ENCODE data around the gene COL1A2.

The COL1A2 gene

DNA sequence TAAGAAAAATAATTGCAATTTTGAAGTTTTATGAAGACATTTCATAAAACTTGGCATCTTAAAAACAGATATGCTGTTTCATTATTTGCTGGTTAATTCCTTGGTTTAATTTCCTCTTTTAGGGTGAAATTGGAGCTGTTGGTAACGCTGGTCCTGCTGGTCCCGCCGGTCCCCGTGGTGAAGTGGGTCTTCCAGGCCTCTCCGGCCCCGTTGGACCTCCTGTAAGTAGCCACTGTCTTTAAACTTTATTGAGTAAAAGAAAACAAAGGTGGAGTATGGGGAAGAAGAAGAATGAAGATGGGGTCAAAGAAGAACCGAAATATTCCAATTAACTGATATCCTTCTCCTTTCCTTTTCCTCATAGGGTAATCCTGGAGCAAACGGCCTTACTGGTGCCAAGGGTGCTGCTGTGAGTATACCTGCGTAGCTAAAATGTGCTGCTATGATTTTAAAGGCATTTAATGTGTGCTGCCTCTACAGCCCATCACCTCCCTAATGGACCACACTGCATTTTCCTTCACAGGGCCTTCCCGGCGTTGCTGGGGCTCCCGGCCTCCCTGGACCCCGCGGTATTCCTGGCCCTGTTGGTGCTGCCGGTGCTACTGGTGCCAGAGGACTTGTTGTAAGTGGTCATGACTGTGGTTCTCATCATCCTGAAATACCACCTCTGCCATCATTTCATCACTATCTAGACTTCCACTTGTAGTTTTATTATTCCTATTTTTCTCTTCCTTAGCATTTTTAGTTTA, 14.7 kb downstream of the COL1A2 start:
- no peak for DNase-seq

DNA sequence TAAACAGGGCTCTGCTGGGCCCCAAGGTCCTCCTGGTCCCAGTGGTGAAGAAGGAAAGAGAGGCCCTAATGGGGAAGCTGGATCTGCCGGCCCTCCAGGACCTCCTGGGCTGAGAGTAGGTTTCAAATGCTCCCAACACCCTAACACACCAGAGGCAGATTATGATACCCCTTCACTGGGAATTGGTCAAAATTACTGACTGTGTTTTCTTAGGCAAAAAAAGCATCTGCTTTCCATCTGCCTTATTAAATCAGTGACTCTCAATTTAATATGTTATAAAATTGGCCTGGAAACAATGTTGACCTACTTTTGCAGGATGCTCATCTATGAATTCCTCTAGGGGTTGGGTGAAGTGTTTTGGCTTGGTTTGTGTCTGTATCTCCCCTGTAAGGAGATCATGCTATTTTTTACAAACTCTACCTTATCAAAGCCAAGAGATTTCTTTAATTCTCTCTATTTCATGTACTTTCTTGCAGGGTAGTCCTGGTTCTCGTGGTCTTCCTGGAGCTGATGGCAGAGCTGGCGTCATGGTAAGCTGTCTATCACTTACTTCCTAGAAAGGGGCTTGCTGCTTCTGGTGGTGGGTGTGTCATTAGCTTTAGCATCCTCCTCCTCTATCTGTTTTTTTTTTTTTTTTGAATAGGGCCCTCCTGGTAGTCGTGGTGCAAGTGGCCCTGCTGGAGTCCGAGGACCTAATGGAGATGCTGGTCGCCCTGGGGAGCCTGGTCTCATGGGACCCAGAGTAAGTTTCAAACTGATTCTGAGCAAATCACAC, 15.9 kb downstream of the COL1A2 start:
- no peak for DNase-seq

DNA sequence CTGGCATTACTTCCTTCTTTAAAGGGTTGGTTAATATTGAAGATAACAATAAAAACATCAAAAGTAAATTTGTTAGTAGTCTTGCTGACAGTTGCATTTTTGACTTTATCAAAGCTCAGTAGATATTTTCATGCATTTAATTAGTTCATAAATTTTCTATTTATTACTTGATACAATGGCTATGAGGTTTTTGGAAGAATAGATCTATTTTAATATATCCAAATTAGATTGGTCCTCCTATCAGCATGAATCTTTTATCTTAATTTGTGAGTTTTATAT, 16.4 kb downstream of the COL1A2 start:
- no peak for DNase-seq

DNA sequence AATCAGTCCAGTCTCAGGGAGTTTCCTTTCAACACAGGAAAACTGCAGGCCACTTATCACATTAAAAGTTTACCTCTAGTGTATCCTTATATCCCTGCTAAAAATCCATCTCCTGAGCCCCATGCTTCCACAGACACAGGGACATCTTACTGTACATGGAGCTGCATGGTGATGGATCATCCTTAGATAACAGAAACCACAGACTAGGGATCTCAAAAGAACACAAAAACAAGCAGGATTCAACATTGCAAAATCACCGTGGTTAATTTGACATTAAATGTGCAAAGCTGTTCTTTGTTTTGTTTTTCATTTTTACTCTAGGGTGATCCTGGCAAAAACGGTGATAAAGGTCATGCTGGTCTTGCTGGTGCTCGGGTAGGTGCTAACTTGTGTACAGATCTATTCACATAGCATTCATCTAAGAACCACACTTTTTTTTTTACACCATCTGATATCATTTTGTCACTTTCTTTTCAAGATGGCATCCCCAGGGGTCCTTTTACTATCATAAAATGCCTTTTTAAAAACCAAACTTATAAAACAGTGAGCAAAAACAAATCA, 18.1 kb downstream of the COL1A2 start:
- DNase-seq: no peak

DNA sequence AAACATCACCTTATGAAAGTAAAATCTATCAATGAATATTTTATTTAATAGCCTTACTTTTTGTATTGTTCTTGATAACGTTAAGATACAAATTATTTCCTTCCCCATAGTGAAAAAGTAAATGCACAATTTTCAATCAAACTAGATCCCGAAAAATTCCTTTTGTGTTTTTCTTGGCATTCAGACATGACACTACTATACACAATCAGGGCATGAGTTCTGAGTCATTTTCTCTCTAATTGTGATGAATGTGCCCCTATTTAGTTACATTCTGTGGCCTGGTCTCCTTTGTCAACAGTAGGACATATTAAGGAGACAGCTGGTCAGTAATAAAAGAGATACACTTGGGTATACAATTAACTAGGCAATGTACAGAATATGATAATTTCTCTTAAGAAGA, 19.8 kb downstream of the COL1A2 start:
- no peak for DNase-seq

DNA sequence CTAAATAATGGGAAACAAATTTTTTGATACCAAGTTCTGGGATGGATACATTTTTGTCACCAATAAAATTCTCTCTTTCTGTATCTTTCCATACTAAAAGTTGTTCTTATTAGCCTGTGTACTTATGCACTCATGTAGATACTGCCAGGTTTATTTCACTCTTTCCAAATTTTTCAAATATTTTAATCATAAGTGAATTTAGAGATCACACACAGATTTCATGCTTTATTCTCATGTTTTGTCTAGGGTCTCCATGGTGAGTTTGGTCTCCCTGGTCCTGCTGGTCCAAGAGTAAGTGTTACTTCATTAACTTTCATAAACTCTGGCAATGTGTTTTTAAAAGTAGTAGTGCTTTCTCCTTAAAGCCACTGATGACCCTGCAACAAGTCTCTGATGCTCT, 20.3 kb downstream of the COL1A2 start:
- no peak for DNase-seq

DNA sequence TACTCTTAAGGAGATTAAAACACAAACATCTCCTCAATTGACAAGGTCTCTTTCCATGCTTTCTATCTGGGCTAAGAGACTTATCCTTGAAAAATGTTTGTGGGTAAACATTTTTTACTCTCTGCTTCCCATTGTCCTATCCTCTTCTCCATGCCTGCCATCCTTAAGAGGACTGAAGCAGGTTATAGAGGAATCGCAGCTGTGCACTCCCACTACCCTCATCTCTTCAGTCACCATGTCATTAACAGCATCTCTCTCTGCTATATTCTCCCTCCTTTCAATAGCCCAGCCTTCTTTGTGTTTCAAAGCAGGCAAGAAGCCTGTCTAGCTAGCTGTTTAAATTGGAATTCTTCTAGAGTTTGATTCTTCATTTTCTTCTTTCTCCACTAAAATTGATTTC, 22.6 kb downstream of the COL1A2 start:
- no peak for DNase-seq

DNA sequence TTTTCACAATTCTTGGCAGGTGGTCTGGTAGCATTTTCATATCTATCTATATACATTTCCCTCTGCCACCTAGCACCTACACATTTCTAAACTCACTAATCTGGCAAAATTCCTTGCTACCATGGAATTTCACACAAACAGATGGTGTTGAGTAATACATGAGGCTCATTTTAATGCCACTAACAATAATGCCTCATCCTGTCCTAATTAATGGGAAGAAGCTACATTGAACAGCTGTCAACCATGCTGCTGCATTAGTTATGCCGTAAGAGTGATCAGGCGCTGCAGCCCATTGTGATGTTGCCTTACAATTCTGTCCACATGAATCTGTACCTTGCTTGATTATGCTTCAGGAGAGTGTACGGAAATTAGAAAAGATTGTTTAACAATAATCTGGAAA, 23.2 kb downstream of the COL1A2 start:
- no peak for DNase-seq

DNA sequence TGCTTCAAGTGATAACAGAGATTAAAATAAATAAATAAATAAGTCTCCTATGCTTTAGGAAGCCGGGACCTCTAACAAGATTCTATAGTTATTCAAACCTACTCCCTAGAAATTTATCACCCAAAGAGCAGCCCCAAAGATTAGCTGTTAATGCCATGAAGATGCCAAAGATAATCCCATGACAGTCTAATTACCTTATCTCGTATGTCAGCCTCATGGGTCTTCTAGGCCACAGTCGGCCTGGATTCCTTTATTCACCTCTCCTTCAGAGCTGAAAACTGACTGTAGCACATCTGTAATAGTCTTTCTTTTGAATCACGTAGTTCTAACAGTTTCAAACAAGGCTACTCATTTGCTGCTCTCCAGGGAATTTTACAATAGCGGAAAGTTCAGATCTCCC, 24.2 kb downstream of the COL1A2 start:
- no peak for DNase-seq

DNA sequence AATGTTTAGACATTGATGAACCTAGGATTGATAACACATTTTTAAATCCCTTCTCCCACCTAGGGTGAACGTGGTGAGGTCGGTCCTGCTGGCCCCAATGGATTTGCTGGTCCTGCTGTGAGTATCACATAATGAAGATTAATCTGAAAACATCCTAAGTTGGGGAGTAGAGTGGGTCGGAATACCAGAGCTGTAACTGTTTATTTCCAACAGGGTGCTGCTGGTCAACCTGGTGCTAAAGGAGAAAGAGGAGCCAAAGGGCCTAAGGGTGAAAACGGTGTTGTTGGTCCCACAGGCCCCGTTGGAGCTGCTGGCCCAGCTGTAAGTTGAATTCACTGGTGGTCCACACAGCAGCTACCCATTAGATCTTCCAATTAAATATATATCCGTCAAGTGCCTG, 25.6 kb downstream of the COL1A2 start:
- no peak for DNase-seq

DNA sequence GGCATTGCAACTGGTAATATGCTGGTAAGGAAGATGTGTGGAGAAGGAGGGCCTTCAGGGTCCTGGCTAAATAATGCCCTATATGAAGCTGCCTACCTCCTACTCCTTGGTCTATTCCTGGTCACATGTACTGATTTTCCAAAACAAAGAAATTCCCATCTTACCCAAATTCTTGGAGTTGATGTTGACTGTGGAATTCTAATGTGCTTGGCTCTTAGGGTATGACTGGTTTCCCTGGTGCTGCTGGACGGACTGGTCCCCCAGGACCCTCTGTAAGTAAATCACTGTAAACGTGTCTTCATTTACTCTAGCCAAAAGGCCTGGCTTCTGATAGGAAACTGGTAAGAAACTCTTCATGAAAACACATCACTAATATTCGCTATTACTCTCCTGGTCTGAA, 27.0 kb downstream of the COL1A2 start:
- no peak for DNase-seq

DNA sequence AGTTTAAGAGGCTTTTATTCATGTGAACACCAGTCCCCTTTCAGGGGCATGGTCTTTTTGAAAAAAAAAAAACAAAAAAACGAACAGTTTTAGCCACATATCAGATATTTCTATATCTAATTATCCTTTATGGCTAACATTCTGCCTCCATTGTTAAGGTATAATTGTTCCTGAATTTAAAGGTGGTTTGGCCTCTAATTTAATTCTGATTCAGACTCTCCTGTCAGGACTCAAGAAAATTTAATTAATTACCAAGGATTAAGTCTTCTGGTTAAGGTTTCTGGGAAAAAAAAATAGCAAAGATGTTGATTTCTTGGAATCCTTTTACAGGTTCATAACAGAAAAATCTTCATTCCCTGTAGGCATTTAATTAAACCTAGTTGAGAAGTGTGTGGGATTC, 27.4 kb downstream of the COL1A2 start:
- DNase-seq: no peak

DNA sequence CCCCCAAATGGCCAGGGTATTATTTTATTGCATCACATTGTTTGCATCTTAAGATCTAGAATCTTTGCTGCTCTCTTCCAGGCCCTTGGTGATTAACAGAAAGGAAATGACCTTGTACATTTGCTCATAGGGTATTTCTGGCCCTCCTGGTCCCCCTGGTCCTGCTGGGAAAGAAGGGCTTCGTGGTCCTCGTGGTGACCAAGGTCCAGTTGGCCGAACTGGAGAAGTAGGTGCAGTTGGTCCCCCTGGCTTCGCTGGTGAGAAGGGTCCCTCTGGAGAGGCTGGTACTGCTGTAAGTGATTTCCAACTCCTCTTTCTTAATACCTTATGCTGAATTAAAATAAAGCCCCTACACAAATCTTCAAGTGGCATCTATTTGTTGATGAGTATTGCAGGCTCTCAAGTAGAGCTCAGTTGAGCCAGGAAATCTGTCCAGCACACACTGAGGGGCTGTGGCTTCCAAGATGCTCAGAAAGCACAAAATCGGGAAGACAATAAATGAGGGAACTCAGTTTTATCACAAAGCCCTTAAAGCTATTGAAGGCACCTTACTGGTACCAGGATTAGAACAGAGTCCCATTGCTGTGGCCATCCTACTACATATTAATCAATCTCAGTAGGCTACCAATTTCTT, 28.2 kb downstream of the COL1A2 start:
- no peak for DNase-seq

DNA sequence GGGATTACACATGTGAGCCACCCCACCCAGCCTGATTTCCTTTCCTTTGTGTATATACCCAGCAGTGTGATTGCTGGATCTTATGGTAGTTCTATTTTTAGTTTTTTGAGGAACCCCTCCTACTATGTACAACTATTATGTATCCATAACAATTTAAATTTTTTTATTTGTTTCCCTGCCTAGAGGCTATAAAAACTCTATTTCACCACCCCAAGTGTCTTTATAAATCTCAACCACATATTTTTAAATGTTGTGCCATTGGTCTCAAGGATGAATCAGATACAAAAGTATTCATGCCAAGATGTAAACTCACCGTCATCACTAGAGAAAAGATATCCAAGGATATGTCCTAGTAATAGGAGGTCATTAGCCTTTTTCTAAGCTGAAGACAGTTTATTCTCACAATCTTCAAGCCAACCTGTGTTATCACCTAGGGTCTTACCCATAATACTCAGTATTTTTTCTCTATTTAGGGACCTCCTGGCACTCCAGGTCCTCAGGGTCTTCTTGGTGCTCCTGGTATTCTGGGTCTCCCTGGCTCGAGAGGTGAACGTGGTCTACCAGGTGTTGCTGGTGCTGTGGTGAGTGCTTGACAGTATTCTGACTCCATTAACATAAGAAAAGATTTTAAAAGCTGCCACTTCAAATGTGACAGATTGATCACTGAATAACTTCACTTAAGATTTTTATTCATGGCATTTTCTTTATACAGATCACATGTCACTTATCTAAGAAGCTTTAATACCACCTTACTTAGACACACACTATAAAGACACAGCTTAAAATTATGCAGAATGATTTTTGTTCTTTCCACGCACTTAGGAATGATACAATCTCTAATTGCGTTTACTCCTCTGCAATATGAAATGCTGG, 29.4 kb downstream of the COL1A2 start:
- DNase-seq: no peak

DNA sequence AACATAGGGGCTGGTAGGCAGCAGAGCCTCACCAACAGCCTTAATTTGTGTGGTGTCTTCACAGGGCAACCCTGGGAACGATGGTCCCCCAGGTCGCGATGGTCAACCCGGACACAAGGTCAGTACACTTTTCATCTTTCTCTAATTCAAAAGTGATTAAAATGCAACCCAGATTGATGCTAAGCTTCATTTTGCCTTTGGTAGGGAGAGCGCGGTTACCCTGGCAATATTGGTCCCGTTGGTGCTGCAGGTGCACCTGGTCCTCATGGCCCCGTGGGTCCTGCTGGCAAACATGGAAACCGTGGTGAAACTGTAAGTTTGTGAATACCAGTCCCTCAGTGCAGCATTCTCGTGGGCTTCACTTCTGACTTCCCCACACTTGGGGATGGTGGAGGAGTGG, 30.9 kb downstream of the COL1A2 start:
- no peak for DNase-seq

DNA sequence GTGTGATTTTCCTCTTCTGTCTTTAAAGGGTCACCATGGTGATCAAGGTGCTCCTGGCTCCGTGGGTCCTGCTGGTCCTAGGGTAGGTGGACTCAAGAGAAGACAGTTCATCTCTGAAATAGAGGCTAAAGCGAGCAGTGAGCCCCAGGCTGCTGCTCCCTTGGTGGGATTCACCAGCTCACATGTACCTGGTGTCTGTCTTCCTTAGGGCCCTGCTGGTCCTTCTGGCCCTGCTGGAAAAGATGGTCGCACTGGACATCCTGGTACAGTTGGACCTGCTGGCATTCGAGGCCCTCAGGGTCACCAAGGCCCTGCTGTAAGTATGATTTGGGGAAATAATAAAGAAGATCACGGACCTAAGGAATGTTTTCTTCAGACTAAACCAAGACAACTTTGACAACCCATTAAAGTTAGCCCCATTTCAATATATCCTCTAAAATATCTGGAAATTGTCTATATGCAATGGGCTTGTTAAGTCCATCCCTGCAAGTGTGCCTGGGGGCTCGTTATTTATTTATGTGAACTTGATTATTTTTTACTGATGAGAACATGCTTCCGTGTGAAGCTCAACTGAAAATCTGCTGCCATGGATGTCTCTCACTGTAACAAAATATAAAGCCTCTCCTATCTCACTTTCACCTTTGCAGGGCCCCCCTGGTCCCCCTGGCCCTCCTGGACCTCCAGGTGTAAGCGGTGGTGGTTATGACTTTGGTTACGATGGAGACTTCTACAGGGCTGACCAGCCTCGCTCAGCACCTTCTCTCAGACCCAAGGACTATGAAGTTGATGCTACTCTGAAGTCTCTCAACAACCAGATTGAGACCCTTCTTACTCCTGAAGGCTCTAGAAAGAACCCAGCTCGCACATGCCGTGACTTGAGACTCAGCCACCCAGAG, 32.5 kb downstream of the COL1A2 start:
- no peak for DNase-seq

DNA sequence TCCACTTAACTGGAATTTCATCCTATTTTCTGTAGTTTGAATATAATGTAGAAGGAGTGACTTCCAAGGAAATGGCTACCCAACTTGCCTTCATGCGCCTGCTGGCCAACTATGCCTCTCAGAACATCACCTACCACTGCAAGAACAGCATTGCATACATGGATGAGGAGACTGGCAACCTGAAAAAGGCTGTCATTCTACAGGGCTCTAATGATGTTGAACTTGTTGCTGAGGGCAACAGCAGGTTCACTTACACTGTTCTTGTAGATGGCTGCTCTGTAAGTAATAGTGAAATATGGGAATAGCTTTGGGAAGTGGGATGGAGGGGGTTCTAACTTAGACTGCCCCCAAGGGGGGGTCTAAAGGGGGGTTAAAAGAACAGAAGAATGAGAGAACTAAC, 34.5 kb downstream of the COL1A2 start:
- DNase-seq: no peak

DNA sequence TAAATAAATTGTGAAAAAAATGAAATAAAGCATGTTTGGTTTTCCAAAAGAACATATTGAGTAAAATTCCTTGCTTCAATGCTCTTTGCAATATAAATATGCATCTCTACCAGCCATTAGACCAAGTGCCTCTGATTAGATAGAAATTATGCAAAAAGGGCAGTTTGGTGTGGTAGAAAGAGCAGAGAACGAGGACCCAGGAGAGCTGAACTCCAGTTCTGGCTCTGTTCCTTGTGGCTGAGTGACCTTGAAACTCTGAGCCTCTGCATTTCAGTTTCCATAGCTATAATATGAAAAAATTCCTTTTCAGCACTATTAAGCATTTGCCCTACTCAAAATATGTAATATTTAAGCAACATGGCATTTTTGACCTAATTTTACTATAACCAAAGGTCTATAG, 36.5 kb downstream of the COL1A2 start:
- no peak for DNase-seq

DNA sequence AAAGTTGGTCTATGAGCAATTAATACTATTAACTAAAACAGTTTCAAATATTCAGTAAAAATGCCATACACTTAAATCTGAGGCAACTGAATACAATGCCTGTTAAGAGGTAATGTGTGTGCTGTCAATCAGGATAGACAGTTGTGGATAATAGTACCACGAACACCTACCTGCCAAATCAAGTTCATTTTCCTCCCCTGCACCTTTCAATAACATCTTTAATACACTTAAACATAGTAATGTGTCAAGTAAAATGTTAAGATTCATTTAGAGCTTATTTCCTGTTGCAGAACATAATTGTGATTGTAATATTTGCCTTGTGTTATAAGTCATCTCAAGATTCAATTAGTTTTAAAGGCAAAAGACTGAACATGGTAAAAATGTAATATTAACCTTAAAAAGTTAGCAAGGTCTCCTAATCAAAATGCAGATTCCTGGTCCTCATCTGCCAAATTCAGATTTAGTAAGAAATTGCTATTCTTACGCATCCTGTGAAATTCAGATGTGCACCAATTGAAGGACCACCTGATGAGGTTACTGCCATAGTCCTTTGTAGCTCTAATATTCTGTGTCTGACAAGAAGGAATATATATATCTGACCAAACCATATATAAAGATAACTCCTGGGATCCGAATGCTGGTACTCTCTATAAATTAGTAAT, 37.1 kb downstream of the COL1A2 start:
- no peak for DNase-seq

DNA sequence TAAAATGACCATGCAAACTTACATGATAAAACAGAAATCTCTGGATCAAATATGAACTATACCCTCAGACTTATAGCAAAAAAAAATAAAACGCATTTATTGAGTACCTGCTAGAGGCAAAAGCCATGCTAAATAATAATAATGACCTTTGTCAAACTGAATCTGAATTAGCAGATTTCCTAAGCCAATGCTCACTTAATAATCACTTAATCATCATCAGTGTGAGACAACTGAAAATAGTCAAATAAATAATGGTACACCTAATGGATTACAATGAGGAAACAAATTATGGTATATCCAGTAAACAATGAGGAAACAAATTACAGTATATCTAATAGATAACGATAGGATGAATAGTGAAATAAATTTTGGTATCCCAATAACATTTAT, 37.6 kb downstream of the COL1A2 start:
- DNase-seq: no peak

DNA sequence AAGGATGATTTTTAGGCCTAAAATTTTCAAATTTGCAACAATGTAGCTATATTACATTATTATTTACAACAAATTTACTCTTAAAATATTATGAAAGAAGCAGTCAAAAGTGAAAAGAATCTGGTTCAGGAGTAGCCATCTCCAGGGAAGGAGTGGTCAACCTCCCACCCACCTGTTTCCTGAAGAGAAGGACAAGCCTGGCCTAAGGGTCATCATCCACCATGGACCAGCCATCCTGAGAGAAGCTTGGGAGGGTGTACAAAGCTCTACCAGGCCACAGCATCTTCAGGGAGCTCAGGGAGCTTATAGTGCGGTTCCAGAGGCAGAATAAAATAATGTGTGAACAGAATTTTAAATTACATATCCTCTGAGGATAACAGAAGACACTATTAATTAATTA, 38.1 kb downstream of the COL1A2 start:
- no peak for DNase-seq
